ENCODE results near the gene SLC5A10. TPM values are rescaled to one million over a fixed set of nuclear protein-coding genes. Genes with fewer than 3 reads are reported as not detected.

Gene SLC5A10
- polyA plus RNA-seq, 3 donors: 0.10 to 0.17 (median 0.12) TPM

GRCh38 chr17:19015428-19015827 lies 63.5 kb downstream of the SLC5A10 start:
- H2AFZ ChIP-seq (ENCODE audit: insufficient read depth, low read depth, low read length, poor library complexity, severe bottlenecking): no peak overlapping the region
- peaks cover 0 to 3% of the 10 kb centered on the region in 2 donors for H3K36me3 Mint-ChIP-seq
- no peaks in the 10 kb centered on the region for H3K9me3 ChIP-seq (replicated peaks in 1 of 2; ENCODE audit: control insufficient read depth in 1 of 2, insufficient read depth in 1 of 2, low read length in 2 of 2)
- H3K4me2 ChIP-seq (replicated peaks; ENCODE audit: extremely low read depth, low read length, poor library complexity, severe bottlenecking): no peak overlapping the region
- no peak for DNase-seq
- H3K27me3 ChIP-seq (ENCODE audit: control insufficient read depth in 2 of 2, insufficient read depth in 2 of 2, low read length in 2 of 2): no peaks in the 10 kb centered on the region
- peaks cover 0 to 4% (median 0%) of the 10 kb centered on the region in 7 donors for H3K9me3 Mint-ChIP-seq
- no peaks in the 10 kb centered on the region for H3K36me3 ChIP-seq (replicated peaks in 1 of 2; ENCODE audit: control insufficient read depth in 1 of 2, insufficient read depth in 2 of 2, low read length in 2 of 2)
- no peak overlapping the region for H3K9ac ChIP-seq (ENCODE audit: insufficient read depth, low read length, poor library complexity, severe bottlenecking)
- H3K4me1 Mint-ChIP-seq: no peaks in the 10 kb centered on the region
- no peaks in the 10 kb centered on the region for H3K4me1 ChIP-seq (ENCODE audit: control insufficient read depth in 1 of 2, insufficient read depth in 2 of 2, low read length in 2 of 2)
- no peak for TF ChIP-seq CTCF (IDR thresholded peaks at IDR 0.05)
- H3K27ac Mint-ChIP-seq: no peak overlapping the region
- no peak overlapping the region for H3K4me3 ChIP-seq (replicated peaks in 1 of 3; ENCODE audit: low read depth in 2 of 3, low read length in 3 of 3)
- H3K27ac ChIP-seq (ENCODE audit: low read depth in 1 of 2, low read length in 2 of 2): no peak overlapping the region
- peak overlapping the region in 1 of 2 donors; percentile 24 for H3K4me3 Mint-ChIP-seq
- H3K27me3 Mint-ChIP-seq (ENCODE audit: low read depth in 3 of 3): peaks cover 3 to 9% (median 7%) of the 10 kb centered on the region in 3 donors
- H4K20me1 ChIP-seq (ENCODE audit: insufficient read depth, low read length): no peaks in the 10 kb centered on the region
- H3K79me2 ChIP-seq (ENCODE audit: insufficient read depth, low read length): no peaks in the 10 kb centered on the region
- WGBS (ENCODE audit: insufficient coverage): 87% methylated on average over 6 of the region's 7 CpGs
- intact Hi-C loops (cut with micrococcal nuclease): no loop called here

DNA sequence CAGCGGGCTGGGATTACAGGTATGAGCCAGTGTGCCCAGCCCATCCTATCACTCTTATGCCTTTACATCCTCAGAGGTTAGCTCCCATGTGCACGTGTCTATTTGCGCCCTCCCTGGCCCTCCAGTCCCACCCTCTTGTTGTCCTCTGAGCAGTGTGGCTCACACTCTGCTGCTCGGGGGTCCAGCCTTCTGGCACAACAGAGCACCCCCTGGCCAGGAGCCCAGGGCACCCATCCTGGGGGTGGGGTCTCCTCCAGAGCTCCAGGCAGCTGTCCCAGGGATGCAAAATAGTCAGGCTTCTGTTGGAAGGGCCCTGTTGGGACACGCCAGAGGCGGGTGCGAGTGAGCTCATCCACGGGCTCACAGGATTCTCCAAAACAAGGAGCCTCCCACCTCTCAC lies 64.3 kb downstream of the SLC5A10 start:
- Histone ChIP-seq H4K20me1 (ENCODE audit: insufficient read depth, low read length) (no peaks in the 10 kb centered on the region), H3K9ac (ENCODE audit: insufficient read depth, low read length, poor library complexity, severe bottlenecking) (no peak overlapping the region), H3K27me3 (ENCODE audit: control insufficient read depth in 2 of 2, insufficient read depth in 2 of 2, low read length in 2 of 2) (no peaks in the 10 kb centered on the region), H2AFZ (ENCODE audit: insufficient read depth, low read depth, low read length, poor library complexity, severe bottlenecking) (no peak overlapping the region), H3K9me3 (replicated peaks in 1 of 2; ENCODE audit: control insufficient read depth in 1 of 2, insufficient read depth in 1 of 2, low read length in 2 of 2) (no peaks in the 10 kb centered on the region), H3K4me3 (replicated peaks in 1 of 3; ENCODE audit: low read depth in 2 of 3, low read length in 3 of 3) (no peak overlapping the region), H3K4me1 (ENCODE audit: control insufficient read depth in 1 of 2, insufficient read depth in 2 of 2, low read length in 2 of 2) (no peaks in the 10 kb centered on the region), H3K36me3 (replicated peaks in 1 of 2; ENCODE audit: control insufficient read depth in 1 of 2, insufficient read depth in 2 of 2, low read length in 2 of 2) (no peaks in the 10 kb centered on the region), H3K4me2 (replicated peaks; ENCODE audit: extremely low read depth, low read length, poor library complexity, severe bottlenecking) (no peak overlapping the region), H3K27ac (ENCODE audit: low read depth in 1 of 2, low read length in 2 of 2) (no peak overlapping the region), H3K79me2 (ENCODE audit: insufficient read depth, low read length) (no peaks in the 10 kb centered on the region)
- no peak for TF ChIP-seq CTCF (IDR thresholded peaks at IDR 0.05)
- peaks cover 3% of the 10 kb centered on the region in 2 donors for H3K36me3 Mint-ChIP-seq
- 91% methylated on average over 8 of the region's 8 CpGs for WGBS (ENCODE audit: insufficient coverage)
- DNase-seq: no peak
- H3K4me3 Mint-ChIP-seq: no peak overlapping the region
- no peaks in the 10 kb centered on the region for H3K4me1 Mint-ChIP-seq
- intact Hi-C loops (cut with micrococcal nuclease): no loop called here
- H3K27me3 Mint-ChIP-seq (ENCODE audit: low read depth in 3 of 3): peaks cover 3 to 7% (median 3%) of the 10 kb centered on the region in 3 donors
- H3K9me3 Mint-ChIP-seq: peaks cover 0 to 4% (median 0%) of the 10 kb centered on the region in 7 donors
- no peak overlapping the region for H3K27ac Mint-ChIP-seq
